Measurements from ENCODE around the gene ALDH3A1. TPM values are rescaled to one million over a fixed set of nuclear protein-coding genes. Genes with fewer than 3 reads are reported as not detected.

ALDH3A1 gene
- total and polyA plus RNA-seq, 2 donors, result 1.5 to 5.3 TPM

- Histone ChIP-seq H3K4me1 (ENCODE audit: insufficient read depth) (no peaks in the 10 kb centered on the region), H3K27ac (ENCODE audit: low read depth) (peak overlapping the region; percentile 84), H3K4me3 (ENCODE audit: low read depth, low read length) (no peak overlapping the region), H3K36me3 (ENCODE audit: insufficient read depth) (no peaks in the 10 kb centered on the region)
- 77% methylated on average over 7 of the region's 7 CpGs for WGBS
- DNase-seq (ENCODE audit: extremely low spot score), result no peak
These were observed 21.3 kb downstream of the ALDH3A1 start for GRCh38 chr17:19726631-19727376.

- no peaks in the 10 kb centered on the region for H3K36me3 ChIP-seq (ENCODE audit: insufficient read depth)
- no peak overlapping the region for H3K27ac ChIP-seq (ENCODE audit: low read depth)
- no peaks in the 10 kb centered on the region for H3K4me1 ChIP-seq (ENCODE audit: insufficient read depth)
- DNase-seq (ENCODE audit: extremely low spot score), result no peak
- H3K4me3 ChIP-seq (ENCODE audit: low read depth, low read length), result no peak overlapping the region
- 95% methylated on average over 5 of the region's 5 CpGs for WGBS
These were observed 22.6 kb downstream of the ALDH3A1 start for GRCh38 chr17:19725486-19725885.

- Histone ChIP-seq H3K36me3 (ENCODE audit: insufficient read depth) (no peaks in the 10 kb centered on the region), H3K4me1 (ENCODE audit: insufficient read depth) (no peaks in the 10 kb centered on the region), H3K4me3 (ENCODE audit: low read depth, low read length) (peak overlapping the region; percentile 28), H3K27ac (ENCODE audit: low read depth) (no peak overlapping the region)
- no peak for DNase-seq (ENCODE audit: extremely low spot score)
- WGBS, result 50% methylated on average over 55 of the region's 55 CpGs
These were observed 23.3 kb downstream of the ALDH3A1 start for GRCh38 chr17:19724501-19725420.

- H3K4me1 ChIP-seq (ENCODE audit: insufficient read depth), result no peaks in the 10 kb centered on the region
- H3K27ac ChIP-seq (ENCODE audit: low read depth), result no peak overlapping the region
- no peak overlapping the region for H3K4me3 ChIP-seq (ENCODE audit: low read depth, low read length)
- WGBS, result 96% methylated on average over 1 of the region's 1 CpG
- no peak for DNase-seq (ENCODE audit: extremely low spot score)
- no peaks in the 10 kb centered on the region for H3K36me3 ChIP-seq (ENCODE audit: insufficient read depth)
These were observed 24.1 kb downstream of the ALDH3A1 start for GRCh38 chr17:19723964-19724363.

GRCh38 chr17:19720631-19721426, 27.3 kb downstream of the ALDH3A1 start:
- DNase-seq (ENCODE audit: extremely low spot score), result no peak
- WGBS, result 57% methylated on average over 9 of the region's 9 CpGs
- no peaks in the 10 kb centered on the region for H3K36me3 ChIP-seq (ENCODE audit: insufficient read depth)
- H3K27ac ChIP-seq (ENCODE audit: low read depth), result no peak overlapping the region
- no peak overlapping the region for H3K4me3 ChIP-seq (ENCODE audit: low read depth, low read length)
- no peaks in the 10 kb centered on the region for H3K4me1 ChIP-seq (ENCODE audit: insufficient read depth)

- 91% methylated on average over 5 of the region's 5 CpGs for WGBS
- Histone ChIP-seq H3K27ac (ENCODE audit: low read depth) (no peak overlapping the region), H3K36me3 (ENCODE audit: insufficient read depth) (no peaks in the 10 kb centered on the region), H3K4me1 (ENCODE audit: insufficient read depth) (no peaks in the 10 kb centered on the region), H3K4me3 (ENCODE audit: low read depth, low read length) (no peak overlapping the region)
- no peak for DNase-seq (ENCODE audit: extremely low spot score)
These were observed 28.0 kb downstream of the ALDH3A1 start for GRCh38 chr17:19720210-19720475.

- no peaks in the 10 kb centered on the region for H3K36me3 ChIP-seq (ENCODE audit: insufficient read depth)
- H3K4me3 ChIP-seq (ENCODE audit: low read depth, low read length), result no peak overlapping the region
- H3K27ac ChIP-seq (ENCODE audit: low read depth), result no peak overlapping the region
- 95% methylated on average over 23 of the region's 23 CpGs for WGBS
- DNase-seq (ENCODE audit: extremely low spot score), result no peak
- H3K4me1 ChIP-seq (ENCODE audit: insufficient read depth), result no peaks in the 10 kb centered on the region
These were observed 28.5 kb downstream of the ALDH3A1 start for GRCh38 chr17:19719355-19720209.

- no peaks in the 10 kb centered on the region for H3K4me1 ChIP-seq (ENCODE audit: insufficient read depth)
- 84% methylated on average over 18 of the region's 18 CpGs for WGBS
- DNase-seq (ENCODE audit: extremely low spot score), result no peak
- H3K36me3 ChIP-seq (ENCODE audit: insufficient read depth), result no peaks in the 10 kb centered on the region
- no peak overlapping the region for H3K4me3 ChIP-seq (ENCODE audit: low read depth, low read length)
- H3K27ac ChIP-seq (ENCODE audit: low read depth), result no peak overlapping the region
These were observed 29.3 kb downstream of the ALDH3A1 start for GRCh38 chr17:19718613-19719354.

- Histone ChIP-seq H3K4me3 (ENCODE audit: low read depth, low read length) (no peak overlapping the region), H3K36me3 (ENCODE audit: insufficient read depth) (no peaks in the 10 kb centered on the region), H3K27ac (ENCODE audit: low read depth) (no peak overlapping the region), H3K4me1 (ENCODE audit: insufficient read depth) (no peaks in the 10 kb centered on the region)
- 85% methylated on average over 12 of the region's 12 CpGs for WGBS
- no peak for DNase-seq (ENCODE audit: extremely low spot score)
These were observed 30.0 kb downstream of the ALDH3A1 start for GRCh38 chr17:19718041-19718612.

GRCh38 chr17:19717411-19717908, 30.6 kb downstream of the ALDH3A1 start:
- WGBS, result 79% methylated on average over 10 of the region's 10 CpGs
- Histone ChIP-seq H3K36me3 (ENCODE audit: insufficient read depth) (no peaks in the 10 kb centered on the region), H3K4me3 (ENCODE audit: low read depth, low read length) (no peak overlapping the region), H3K27ac (ENCODE audit: low read depth) (no peak overlapping the region), H3K4me1 (ENCODE audit: insufficient read depth) (no peaks in the 10 kb centered on the region)
- no peak for DNase-seq (ENCODE audit: extremely low spot score)

GRCh38 chr17:19717031-19717360, 31.1 kb downstream of the ALDH3A1 start:
- Histone ChIP-seq H3K36me3 (ENCODE audit: insufficient read depth) (no peaks in the 10 kb centered on the region), H3K4me1 (ENCODE audit: insufficient read depth) (no peaks in the 10 kb centered on the region), H3K27ac (ENCODE audit: low read depth) (no peak overlapping the region), H3K4me3 (ENCODE audit: low read depth, low read length) (no peak overlapping the region)
- 95% methylated on average over 7 of the region's 7 CpGs for WGBS
- DNase-seq (ENCODE audit: extremely low spot score), result no peak
